SJCRH30 (cell line): Measurements from ENCODE around the gene SIRT4. TPM values are rescaled to one million over a fixed set of nuclear protein-coding genes. Genes with fewer than 3 reads are reported as not detected.
A peak's percentile ranks its signal among the peaks of the same experiment; 100 is the strongest.
"Not testable (repeated sequence)": the region's sequence is repeated elsewhere in the genome, so short reads cannot be mapped to it uniquely, and the experiment has no call there.

Experiments
- DNase-seq, 2 experiments: peaks; one replicate each; pipeline ENCODE4 v3.0.0-alpha.2; 2015 to 2020
- H3K27ac ChIP-seq: fragments of 250-450 bp; sonication (Bioruptor Pico); 2 replicates; pipeline ENCODE4 v1.5.1; 2020; ENCODE audit warnings: mild to moderate bottlenecking, moderate library complexity
- H3K27me3 ChIP-seq: fragments of 250-450 bp; sonication (Bioruptor Pico); 2 replicates; pipeline ENCODE4 v1.5.1; 2020; ENCODE audit warnings: mild to moderate bottlenecking, moderate library complexity
- H3K36me3 ChIP-seq: fragments of 250-450 bp; sonication (Bioruptor Pico); 2 replicates; pipeline ENCODE4 v1.5.1; 2020; ENCODE audit warnings: mild to moderate bottlenecking, moderate library complexity
- H3K4me1 ChIP-seq: fragments of 250-450 bp; sonication (Bioruptor Pico); 2 replicates; pipeline ENCODE4 v1.5.1; 2020; ENCODE audit warnings: mild to moderate bottlenecking, moderate library complexity
- H3K4me3 ChIP-seq: fragments of 250-450 bp; sonication (Bioruptor Pico); 2 replicates; pipeline ENCODE4 v1.5.1; 2020; ENCODE audit warnings: mild to moderate bottlenecking, moderate library complexity
- H3K9me3 ChIP-seq: fragments of 250-450 bp; sonication (Bioruptor Pico); replicated peaks from 2 replicates; pipeline ENCODE4 v1.5.1; 2020; ENCODE audit warnings: mild to moderate bottlenecking, moderate library complexity
- total RNA-seq: library from RNA; depleted of rRNA; stranded (reverse); fragments of >200 nt; shearing (Covaris generic); gene quantifications from 2 replicates; pipeline ENCODE4 v1.2.3, GENCODE V29; 2014; rRNA removed

SIRT4 gene
- total RNA-seq = 4.0 and 5.5 TPM in 2 replicates

GRCh38 chr12:120301962-120302815 lies at the start of gene SIRT4:
SIRT4 (plus strand) TSS chr12:120302321; CDS start chr12:120303562, 1,241 bp downstream.
- peak; percentile 90 to 97 for DNase-seq
- no peaks in the 10 kb centered on the region for H3K36me3 ChIP-seq
- no peaks in the 10 kb centered on the region for H3K27me3 ChIP-seq
- no peaks in the 10 kb centered on the region for H3K9me3 ChIP-seq
- peak within 1 kb of the TSS; percentile 99 for H3K27ac ChIP-seq
- peak within 1 kb of the TSS; percentile 75 for H3K4me3 ChIP-seq
- no peaks in the 10 kb centered on the region for H3K4me1 ChIP-seq

DNA sequence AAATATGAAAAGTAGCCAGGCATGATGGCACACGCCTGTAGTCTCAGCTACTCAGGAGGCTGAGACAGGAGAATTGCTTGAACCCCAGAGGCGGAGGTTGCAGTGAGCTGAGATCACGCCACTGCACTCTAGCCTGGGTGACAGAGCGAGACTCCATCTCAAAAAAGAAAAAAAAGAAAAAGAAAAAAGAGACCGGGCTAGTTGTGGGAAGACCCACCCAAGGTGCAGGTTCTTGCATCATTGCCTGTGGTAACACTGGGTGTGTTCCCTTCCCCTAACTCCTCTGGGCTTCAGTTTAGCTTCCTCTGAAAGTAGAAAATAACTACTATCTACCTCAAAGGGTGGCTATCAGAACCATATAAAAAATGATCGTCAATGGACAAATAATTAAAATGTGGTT lies 48.8 kb upstream of the SIRT4 start:
- H3K4me3 ChIP-seq, H3K9me3 ChIP-seq, DNase-seq, H3K36me3 ChIP-seq, H3K27me3 ChIP-seq, H3K27ac ChIP-seq: not testable (repeated sequence)
- H3K4me1 ChIP-seq = peaks cover 11% of the 10 kb centered on the region

DNA sequence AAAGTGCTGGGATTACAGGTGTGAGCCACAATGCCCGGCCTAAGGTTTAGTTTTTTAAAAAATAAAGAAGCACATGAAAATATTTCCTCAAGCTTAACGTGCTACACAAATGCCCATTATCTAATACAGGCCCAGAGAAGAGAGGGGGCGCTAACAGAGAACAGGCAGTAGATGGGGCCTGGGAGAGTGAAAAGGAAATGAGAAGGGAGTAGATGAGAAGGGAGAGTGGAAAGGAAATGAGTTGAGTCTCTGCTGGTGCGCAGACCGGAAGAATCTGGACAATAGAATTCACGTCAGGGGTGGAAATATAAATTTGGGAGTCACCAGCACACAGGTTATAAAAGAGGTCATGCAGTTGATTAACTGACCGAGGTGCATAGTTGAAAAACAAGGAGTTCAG lies 47.3 kb upstream of the SIRT4 start:
- H3K36me3 ChIP-seq = peaks cover 9% of the 10 kb centered on the region; the same call in 1 of the 2 replicates
- H3K27me3 ChIP-seq = no peaks in the 10 kb centered on the region
- H3K4me1 ChIP-seq = peaks cover 10% of the 10 kb centered on the region

GRCh38 chr12:120257041-120257821 lies 44.9 kb upstream of the SIRT4 start:
- H3K4me3 ChIP-seq = no peak overlapping the region
- DNase-seq = no peak

More for the DNA sequence above, 47.3 kb upstream of the SIRT4 start:
- Histone ChIP-seq H3K27ac (no peak overlapping the region), H3K4me3 (no peak overlapping the region), H3K9me3 (no peaks in the 10 kb centered on the region)
- DNase-seq = no peak

GRCh38 chr12:120258323-120258896 lies 43.7 kb upstream of the SIRT4 start:
- H3K4me1 ChIP-seq = peaks cover 25% of the 10 kb centered on the region

More at GRCh38 chr12:120257041-120257821, 44.9 kb upstream of the SIRT4 start:
- H3K27me3 ChIP-seq = no peaks in the 10 kb centered on the region
- H3K36me3 ChIP-seq = peaks cover 9% of the 10 kb centered on the region; the same call in 1 of the 2 replicates
- no peaks in the 10 kb centered on the region for H3K9me3 ChIP-seq
- H3K4me1 ChIP-seq = peaks cover 15% of the 10 kb centered on the region; the same call in 1 of the 2 replicates
- no peak overlapping the region for H3K27ac ChIP-seq

DNA sequence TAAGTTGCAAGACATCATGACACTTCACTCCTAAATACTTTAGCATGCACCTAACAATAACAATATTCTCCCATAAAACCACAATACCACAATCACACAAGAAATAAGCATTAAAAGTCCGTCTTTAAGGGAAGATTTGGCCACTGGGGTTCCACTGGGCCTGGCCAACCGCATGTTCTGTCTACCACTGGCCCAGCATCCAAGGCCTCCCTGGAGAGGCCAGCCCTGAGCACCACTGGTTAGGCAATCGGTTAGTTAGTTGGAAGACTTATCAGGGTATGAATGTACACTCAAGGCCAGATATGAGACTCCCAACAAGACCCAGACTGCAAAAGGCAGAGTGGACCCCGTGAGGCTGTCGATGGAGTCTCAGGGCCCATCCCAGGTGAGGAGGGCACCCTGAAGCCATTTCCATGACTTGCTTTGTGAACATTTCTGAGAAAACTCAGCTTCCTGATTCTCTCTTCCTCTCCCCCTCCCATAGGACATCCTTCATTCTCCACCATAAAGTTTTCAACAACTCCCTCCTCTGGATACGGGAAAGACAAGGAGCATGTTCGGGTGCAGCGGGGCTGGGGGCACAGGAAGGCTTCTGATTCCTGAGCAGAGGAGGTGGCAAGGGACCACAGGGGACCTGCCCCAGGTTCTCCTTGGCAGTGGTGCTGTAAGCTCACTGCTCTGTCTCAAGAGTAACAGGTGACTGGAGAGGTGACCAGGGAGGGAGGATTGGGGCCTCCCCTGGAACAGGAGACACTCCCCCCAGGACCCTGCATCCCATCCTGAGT lies 42.5 kb upstream of the SIRT4 start:
- Histone ChIP-seq H3K4me1 (peaks cover 28% of the 10 kb centered on the region), H3K9me3 (no peaks in the 10 kb centered on the region), H3K27ac (no peak overlapping the region)

More at GRCh38 chr12:120258323-120258896, 43.7 kb upstream of the SIRT4 start:
- Histone ChIP-seq H3K27me3 (no peaks in the 10 kb centered on the region), H3K9me3 (no peaks in the 10 kb centered on the region), H3K36me3 (peaks cover 9% of the 10 kb centered on the region; the same call in 1 of the 2 replicates), H3K27ac (no peak overlapping the region), H3K4me3 (no peak overlapping the region)
- no peak for DNase-seq

DNA sequence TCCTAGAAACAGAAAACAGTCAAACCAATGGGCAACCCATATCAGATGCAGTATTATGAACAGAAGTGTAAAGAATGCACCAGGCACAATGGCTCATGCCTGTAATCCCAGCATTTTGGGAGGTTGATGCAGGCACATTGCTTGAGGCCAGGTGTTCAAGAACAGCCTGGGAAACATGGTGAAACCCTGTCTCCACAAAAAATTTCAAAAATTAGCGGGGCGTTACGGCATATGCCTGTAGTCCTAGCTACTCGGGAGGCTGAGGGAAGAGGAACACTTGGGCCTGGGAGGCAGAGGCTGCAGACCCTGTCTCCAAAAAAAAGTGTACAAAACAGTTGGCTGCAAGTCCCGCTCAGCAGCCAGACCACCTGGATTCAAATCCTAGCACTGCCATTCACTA lies 41.5 kb upstream of the SIRT4 start:
- DNase-seq = no peak

More for the DNA sequence above, 42.5 kb upstream of the SIRT4 start:
- Histone ChIP-seq H3K4me3 (no peak overlapping the region), H3K27me3 (no peaks in the 10 kb centered on the region), H3K36me3 (no peaks in the 10 kb centered on the region)
- no peak for DNase-seq

DNA sequence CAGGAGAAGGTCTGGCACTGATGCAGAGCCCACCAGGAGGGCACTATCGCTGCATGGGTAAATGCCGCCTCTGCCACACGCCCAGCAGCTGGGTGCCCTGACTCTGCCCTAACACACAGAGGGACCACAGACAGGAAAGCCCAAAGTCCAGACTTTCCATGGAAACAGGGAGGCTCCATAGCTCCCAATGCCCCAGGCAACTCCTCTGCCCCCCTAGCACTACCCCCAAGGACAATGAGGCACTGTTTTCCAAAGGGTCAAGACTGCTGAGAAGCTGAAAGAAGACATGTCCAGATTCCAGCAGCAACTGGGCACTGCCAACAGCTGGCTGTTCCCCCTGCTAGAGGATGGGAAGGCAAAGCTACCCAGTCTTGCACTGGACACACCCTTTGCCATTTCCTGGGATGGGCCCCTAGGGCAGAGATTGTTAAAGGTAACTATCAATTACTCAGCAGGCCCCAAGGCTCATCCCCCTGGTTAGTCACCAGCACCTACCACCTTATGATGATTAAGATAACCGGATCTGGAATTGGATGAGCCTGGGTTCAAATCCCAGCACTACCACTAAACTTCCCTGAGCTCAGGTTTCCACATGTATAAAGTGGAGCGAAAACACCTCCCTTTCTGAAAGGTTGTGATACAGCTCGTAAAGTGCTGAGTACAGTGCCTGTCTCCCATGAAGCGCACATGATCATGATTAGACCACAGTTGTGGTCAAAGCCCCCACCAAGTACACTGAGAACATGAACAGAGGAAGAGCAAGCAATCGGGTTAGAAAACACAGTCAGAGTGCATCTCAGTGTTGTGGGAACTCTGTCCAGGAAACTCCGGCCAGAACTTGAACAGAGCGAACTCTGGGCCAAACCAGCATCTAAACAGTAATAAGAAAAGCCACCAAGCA lies 39.9 kb upstream of the SIRT4 start:
- Histone ChIP-seq H3K4me3 (no peak overlapping the region; the same call in 1 of the 2 replicates), H3K27ac (peak overlapping the region; percentile 65), H3K4me1 (peaks cover 27% of the 10 kb centered on the region)

More for the DNA sequence above, 41.5 kb upstream of the SIRT4 start:
- no peaks in the 10 kb centered on the region for H3K27me3 ChIP-seq
- H3K4me1 ChIP-seq = peaks cover 28% of the 10 kb centered on the region
- no peak overlapping the region for H3K4me3 ChIP-seq
- H3K9me3 ChIP-seq = no peaks in the 10 kb centered on the region
- no peak overlapping the region for H3K27ac ChIP-seq
- H3K36me3 ChIP-seq = no peaks in the 10 kb centered on the region

GRCh38 chr12:120262852-120263747 lies 39.0 kb upstream of the SIRT4 start:
- peak overlapping the region; percentile 65 for H3K27ac ChIP-seq
- DNase-seq = peak; percentile 86 to 89

More for the DNA sequence above, 39.9 kb upstream of the SIRT4 start:
- no peaks in the 10 kb centered on the region for H3K27me3 ChIP-seq
- peak in 1 of 2 experiments; percentile 36 for DNase-seq
- no peaks in the 10 kb centered on the region for H3K36me3 ChIP-seq
- H3K9me3 ChIP-seq = no peaks in the 10 kb centered on the region

DNA sequence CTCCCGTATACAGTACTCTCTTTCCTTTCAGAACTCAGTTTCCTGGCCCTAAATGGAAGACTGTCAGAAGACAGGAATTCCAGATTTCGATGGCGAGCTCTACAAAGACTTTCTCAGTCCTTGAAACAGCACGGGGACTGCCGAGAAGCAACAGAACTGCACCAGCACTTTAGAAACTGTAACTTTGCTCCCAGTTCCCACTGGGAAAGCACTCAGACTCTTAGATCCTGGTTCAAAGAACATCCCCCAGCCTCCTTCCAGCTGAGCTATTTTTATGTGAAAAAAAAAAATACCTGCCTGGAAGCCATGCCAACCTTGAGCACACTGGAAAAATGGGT lies 38.4 kb upstream of the SIRT4 start:
- Histone ChIP-seq H3K4me1 (peaks cover 25% of the 10 kb centered on the region), H3K4me3 (peak overlapping the region; percentile 24), H3K27ac (peak overlapping the region; percentile 65; the same call in 1 of the 2 replicates), H3K9me3 (no peaks in the 10 kb centered on the region), H3K36me3 (no peaks in the 10 kb centered on the region), H3K27me3 (no peaks in the 10 kb centered on the region)
- no peak for DNase-seq

More at GRCh38 chr12:120262852-120263747, 39.0 kb upstream of the SIRT4 start:
- Histone ChIP-seq H3K4me1 (peaks cover 25% of the 10 kb centered on the region), H3K27me3 (no peaks in the 10 kb centered on the region), H3K4me3 (peak overlapping the region; percentile 24), H3K9me3 (no peaks in the 10 kb centered on the region), H3K36me3 (no peaks in the 10 kb centered on the region)

- Histone ChIP-seq H3K27me3 (no peaks in the 10 kb centered on the region), H3K9me3 (no peaks in the 10 kb centered on the region), H3K27ac (no peak overlapping the region), H3K4me3 (peak overlapping the region; percentile 99), H3K4me1 (peaks cover 25% of the 10 kb centered on the region), H3K36me3 (no peaks in the 10 kb centered on the region)
- DNase-seq = peak in 1 of 2 experiments; percentile 12
These were observed 37.8 kb upstream of the SIRT4 start for GRCh38 chr12:120264086-120264903.
